H1 (cell line): ENCODE measurements around the gene NEURL1B. TPM values are rescaled to one million over a fixed set of nuclear protein-coding genes. Genes with fewer than 3 reads are reported as not detected.

ENCODE experiments used
- CTCF ChIA-PET: fragments of 300-600 bp; sonication (Branson Sonifier 250); formaldehyde crosslinking; loops from one replicate; lab custom pipeline; 2021; ENCODE audit not compliant: partially characterized antibody; lab: Charles Lee
- POLR2A ChIA-PET: fragments of 300-600 bp; sonication (Branson Sonifier 250); formaldehyde crosslinking; loops from one replicate; lab custom pipeline; 2021; ENCODE audit warnings: inconsistent platforms; ENCODE audit not compliant: partially characterized antibody; lab: Charles Lee
- DNase-seq, 2 experiments: peaks; one replicate each; pipeline versions ENCODE4 v3.0.0 to v3.0.0-alpha.2; 2010 to 2022; ENCODE audit warnings: low spot score in 2 of 2, low read depth in 1 of 2, mixed read lengths in 1 of 2
- FAIRE-seq: peaks from 2 replicates; lab custom pipeline; 2011; peaks lifted over from hg19 to GRCh38; lab: Jason Lieb, UNC
- H2AFZ ChIP-seq: 2 replicates; pipeline ENCODE4 v1.8.1; 2012; ENCODE audit warnings: low read length, inconsistent platforms
- H2AK5ac ChIP-seq: 2 replicates; pipeline ENCODE4 v1.6.1; 2013; ENCODE audit warnings: low read depth, low read length
- H2BK120ac ChIP-seq: replicated peaks from 2 replicates; pipeline ENCODE3; 2013; ENCODE audit warnings: low read depth, low read length, inconsistent platforms
- H2BK12ac ChIP-seq: 2 replicates; pipeline ENCODE4 v1.6.1; 2013; ENCODE audit warnings: low read depth, low read length
- H2BK15ac ChIP-seq: 2 replicates; pipeline ENCODE4 v1.6.1; 2013; ENCODE audit warnings: low read length
- H2BK20ac ChIP-seq: 2 replicates; pipeline ENCODE4 v1.6.1; 2013; ENCODE audit warnings: low read length
- H2BK5ac ChIP-seq: 2 replicates; pipeline ENCODE4 v1.6.1; 2013; ENCODE audit warnings: low read depth, low read length
- H3K14ac ChIP-seq: 2 replicates; pipeline ENCODE4 v1.6.1; 2013; ENCODE audit warnings: inconsistent platforms; ENCODE audit not compliant: insufficient read length
- H3K18ac ChIP-seq: 2 replicates; pipeline ENCODE4 v1.6.1; 2013; ENCODE audit warnings: low read length; ENCODE audit errors: extremely low read depth
- H3K23ac ChIP-seq: 2 replicates; pipeline ENCODE4 v1.6.1; 2013; ENCODE audit warnings: inconsistent platforms; ENCODE audit not compliant: insufficient read length
- H3K23me2 ChIP-seq: 2 replicates; pipeline ENCODE4 v1.6.1; 2013; ENCODE audit warnings: low read depth, low read length
- H3K27ac ChIP-seq: 2 replicates; pipeline ENCODE4 v1.6.1; 2011; ENCODE audit warnings: low read depth, low read length, inconsistent platforms
- H3K27me3 ChIP-seq, 4 experiments: replicated peaks in 1 of 4; 1 replicate in 1 of 4; 2 replicates in 3 of 4; pipeline versions ENCODE4 v1.6.1 to v1.8.1; 2011 to 2013; ENCODE audit warnings: low read length in 3 of 4, mild to moderate bottlenecking in 3 of 4, inconsistent platforms in 2 of 4, mixed read lengths in 2 of 4, moderate library complexity in 1 of 4; ENCODE audit not compliant: control insufficient read depth in 3 of 4, insufficient read depth in 3 of 4; ENCODE audit errors: extremely low read depth in 1 of 4
- H3K36me3 ChIP-seq, 4 experiments: 2 replicates each; pipeline versions ENCODE4 v1.6.1 to v1.8.1; 2011 to 2013; ENCODE audit warnings: mild to moderate bottlenecking in 4 of 4, low read length in 3 of 4, moderate library complexity in 2 of 4, control low read depth in 1 of 4, inconsistent platforms in 1 of 4; ENCODE audit not compliant: insufficient read depth in 4 of 4, control insufficient read depth in 2 of 4
- H3K4ac ChIP-seq: replicated peaks from 2 replicates; pipeline ENCODE3; 2013; ENCODE audit warnings: low read length, low read depth, mixed read lengths, inconsistent platforms; ENCODE audit not compliant: insufficient read length
- H3K4me1 ChIP-seq, 4 experiments: replicated peaks in 1 of 4; 1 replicate in 1 of 4; 2 replicates in 3 of 4; pipeline versions ENCODE4 v1.6.1 to v1.8.1; 2011 to 2013; ENCODE audit warnings: low read length in 3 of 4, inconsistent platforms in 2 of 4, mixed read lengths in 1 of 4; ENCODE audit not compliant: insufficient read depth in 4 of 4, control insufficient read depth in 3 of 4
- H3K4me2 ChIP-seq, 2 experiments: 2 replicates each; pipeline versions ENCODE4 v1.6.1 to v1.8.1; 2011 to 2013; ENCODE audit warnings: low read depth in 2 of 2, low read length in 2 of 2, control low read depth in 1 of 2, inconsistent platforms in 1 of 2, mild to moderate bottlenecking in 1 of 2; ENCODE audit not compliant: insufficient read depth in 1 of 2
- H3K4me3 ChIP-seq, 4 experiments: fragments of 200-600, 300-600 bp in 1 of 4; sonication (generic), shearing (Covaris generic), sonication (Bioruptor Twin) in 1 of 4; 2 replicates each; pipeline versions ENCODE4 v1.5.1 to v1.8.1; 2011 to 2016; ENCODE audit warnings: low read length in 4 of 4, low read depth in 3 of 4, control low read depth in 2 of 4, inconsistent platforms in 2 of 4, mild to moderate bottlenecking in 2 of 4, mixed read lengths in 1 of 4, moderate library complexity in 1 of 4; ENCODE audit not compliant: insufficient read depth in 2 of 4; ENCODE audit errors: extremely low read depth in 1 of 4
- H3K56ac ChIP-seq: replicated peaks from 2 replicates; pipeline ENCODE3; 2013; ENCODE audit warnings: low read depth, mild to moderate bottlenecking, mixed read lengths, low read length, inconsistent platforms; ENCODE audit not compliant: insufficient read length
- H3K79me1 ChIP-seq: 2 replicates; pipeline ENCODE4 v1.6.1; 2013; ENCODE audit warnings: low read depth, low read length, control low read depth
- H3K79me2 ChIP-seq, 2 experiments: 2 replicates each; pipeline versions ENCODE4 v1.6.1 to v1.8.1; 2012 to 2013; ENCODE audit warnings: low read length in 2 of 2, mild to moderate bottlenecking in 2 of 2, inconsistent platforms in 1 of 2; ENCODE audit not compliant: insufficient read depth in 2 of 2, control insufficient read depth in 1 of 2
- H3K9ac ChIP-seq, 4 experiments: replicated peaks in 1 of 4; 1 replicate in 1 of 4; 2 replicates in 3 of 4; pipeline versions ENCODE4 v1.6.1 to v1.8.1; 2011 to 2013; ENCODE audit warnings: low read depth in 3 of 4, low read length in 3 of 4, control low read depth in 2 of 4, mild to moderate bottlenecking in 2 of 4, moderate library complexity in 2 of 4, inconsistent platforms in 1 of 4; ENCODE audit errors: extremely low read depth in 1 of 4
- H3K9me3 ChIP-seq, 2 experiments: 2 replicates each; pipeline versions ENCODE4 v1.6.1 to v1.8.1; 2012 to 2013; ENCODE audit warnings: mild to moderate bottlenecking in 2 of 2, moderate library complexity in 2 of 2, control low read depth in 1 of 2, inconsistent platforms in 1 of 2, low read depth in 1 of 2, low read length in 1 of 2, mixed read lengths in 1 of 2; ENCODE audit not compliant: insufficient read depth in 2 of 2
- H4K20me1 ChIP-seq, 2 experiments: replicated peaks in 1 of 2; 2 replicates each; pipeline versions ENCODE3 to v1.8.1; 2011 to 2013; ENCODE audit warnings: inconsistent platforms in 2 of 2, low read length in 2 of 2, mild to moderate bottlenecking in 1 of 2; ENCODE audit not compliant: insufficient read depth in 2 of 2, control insufficient read depth in 1 of 2
- H4K5ac ChIP-seq: 2 replicates; pipeline ENCODE4 v1.6.1; 2013; ENCODE audit warnings: low read length, low read depth, mixed read lengths, inconsistent platforms; ENCODE audit not compliant: insufficient read length
- H4K8ac ChIP-seq: 2 replicates; pipeline ENCODE4 v1.8.0; 2013; ENCODE audit warnings: mild to moderate bottlenecking, moderate library complexity, low read length, inconsistent platforms; ENCODE audit not compliant: insufficient read depth; ENCODE audit errors: extremely low read depth
- H4K91ac ChIP-seq: replicated peaks from 2 replicates; pipeline ENCODE3; 2013; ENCODE audit warnings: low read length, mixed read lengths, inconsistent platforms; ENCODE audit not compliant: insufficient read length
- ATF2 ChIP-seq: IDR thresholded peaks from 2 replicates; pipeline ENCODE4 v1.6.1; 2012; ENCODE audit warnings: low read length, inconsistent platforms
- CHD2 ChIP-seq: IDR thresholded peaks from 2 replicates; pipeline ENCODE4 v1.6.1; 2012; ENCODE audit warnings: low read length, improper control_type of control experiment
- CREB1 ChIP-seq: IDR thresholded peaks from 2 replicates; pipeline ENCODE4 v1.6.1; 2012; ENCODE audit warnings: inconsistent platforms
- E2F6 ChIP-seq: IDR thresholded peaks from 2 replicates; pipeline ENCODE4 v1.6.1; 2012; ENCODE audit warnings: inconsistent platforms
- EGR1 ChIP-seq: IDR thresholded peaks from 2 replicates; pipeline ENCODE4 v1.6.1; 2011; ENCODE audit warnings: low read depth, low read length, borderline replicate concordance
- JUN ChIP-seq: IDR thresholded peaks from 2 replicates; pipeline ENCODE4 v1.6.1; 2011; ENCODE audit warnings: low read depth, mild to moderate bottlenecking, improper control_type of control experiment, low read length
- POLR2A ChIP-seq, 2 experiments: IDR thresholded peaks; 1 replicate in 1 of 2; 2 replicates in 1 of 2; pipeline ENCODE4 v1.6.1; 2011; ENCODE audit warnings: low read depth in 2 of 2, low read length in 2 of 2, mild to moderate bottlenecking in 2 of 2; ENCODE audit errors: control extremely low read depth in 1 of 2
- SIX5 ChIP-seq: IDR thresholded peaks from 2 replicates; pipeline ENCODE4 v1.6.1; 2011; ENCODE audit warnings: mild to moderate bottlenecking, low read depth, low read length
- SP1 ChIP-seq: IDR thresholded peaks from 2 replicates; pipeline ENCODE4 v1.6.1; 2011; ENCODE audit warnings: low read depth, low read length
- SUZ12 ChIP-seq: fragments of 200-600 bp; sonication (generic); IDR thresholded peaks from 2 replicates; pipeline ENCODE4 v1.6.1; 2012; ENCODE audit warnings: mild to moderate bottlenecking, inconsistent platforms, low read length, moderate library complexity, mixed read lengths
- TAF1 ChIP-seq: IDR thresholded peaks from 2 replicates; pipeline ENCODE4 v1.6.1; 2011; ENCODE audit warnings: mild to moderate bottlenecking, low read depth, low read length
- WGBS, 2 experiments: shearing (Covaris generic) in 1 of 2; methylation state at CpG; one replicate each; pipeline versions ENCODE4 v1.1.6 to v1.1.7; 2013 to 2015; ENCODE audit warnings: low lambda C conversion rate in 2 of 2, mixed read lengths in 2 of 2, inconsistent platforms in 1 of 2, low coverage in 1 of 2, missing lambda C conversion rate in 1 of 2; ENCODE audit not compliant: insufficient replicate concordance in 2 of 2, insufficient coverage in 1 of 2, insufficient read length in 1 of 2; ENCODE audit errors: extremely low coverage in 1 of 2, missing lambda C conversion rate in 1 of 2; 5-methylcytosine and 5-hydroxymethylcytosine counted together
- polyA plus RNA-seq, 7 experiments: library from polyadenylated mRNA; depleted of rRNA in 3 of 7; stranded (reverse) in 5 of 7; unstranded in 2 of 7; fragments of >200 nt in 5 of 7; fragments of 200-250 nt in 2 of 7; gene quantifications; 1 replicate in 5 of 7; 2 replicates in 1 of 7; 4 replicates in 1 of 7; pipeline versions ENCODE4 v1.2.1 to v1.2.3, GENCODE V29; 2011 to 2013; ENCODE audit warnings: missing spikeins in 2 of 7, mixed read lengths in 2 of 7
- total RNA-seq: library from RNA; stranded (reverse); fragmentation: NEBNext Ultra II Directional; extraction: Animal tissue kit (Norgen Biotek cat#: 25700); gene quantifications from 2 replicates; pipeline ENCODE4 v1.2.1, GENCODE V29; 2021
- TF ChIP-seq, protein P1 (sequence below): IDR thresholded peaks from 2 replicates; pipeline ENCODE4 v1.6.1; 2011; ENCODE audit warnings: low read depth, mild to moderate bottlenecking, low read length; ENCODE audit not compliant: insufficient read depth

NEURL1B gene
- total and polyA plus RNA-seq, 2 of the 8 experiments (the other 6 are each of a cell fraction or from before 2014, with no cell fraction given): 3.3 to 6.1 TPM

- Histone ChIP-seq H2AFZ (no peak overlapping the region), H2BK20ac (peak overlapping the region; percentile 55; the same call in 1 of the 2 replicates), H4K5ac (no peak overlapping the region), H2BK5ac (no peak overlapping the region), H2BK120ac (no peak overlapping the region), H3K36me3 (no peaks in the 10 kb centered on the region), H2BK12ac (peak overlapping the region; percentile 35; the same call in 1 of the 2 replicates), H3K23ac (no peak overlapping the region), H3K79me1 (no peaks in the 10 kb centered on the region), H3K27ac (no peak overlapping the region), H3K9me3 (no peaks in the 10 kb centered on the region), H3K56ac (no peak overlapping the region), H3K4me2 (no peak overlapping the region), H3K14ac (no peak overlapping the region), H3K4ac (no peak overlapping the region), H3K9ac (no peak overlapping the region), H2BK15ac (no peak overlapping the region; the same call in 1 of the 2 replicates), H3K23me2 (peaks cover 2% of the 10 kb centered on the region; the same call in 1 of the 2 replicates), H2AK5ac (peak overlapping the region; percentile 53; the same call in 1 of the 2 replicates), H3K27me3 (peaks cover 0 to 2% (median 0%) of the 10 kb centered on the region in 4 experiments; a peak in 3 of 7 replicates), H3K4me3 (no peak overlapping the region), H3K79me2 (no peaks in the 10 kb centered on the region), H4K91ac (no peak overlapping the region), H4K20me1 (no peaks in the 10 kb centered on the region), H4K8ac (no peak overlapping the region), H3K18ac (no peak overlapping the region), H3K4me1 (peaks cover 3 to 14% (median 8%) of the 10 kb centered on the region in 4 experiments; a peak in 6 of 7 replicates)
- 85% methylated on average over 4 of the region's 4 CpGs; no CpG with 5 or more reads in 1 of the 2 experiments for WGBS, 2 experiments
- POLR2A ChIA-PET: interaction anchor here (1.2 kb wide), 1 partner anchor 243 kb away, joined by 3 read pairs; no protein-coding TSS in a partner anchor
- CTCF ChIA-PET: interaction anchor here (0.7 to 11.9 kb wide), 8 partner anchors 14 to 241 kb away, joined by 3 to 176 read pairs (median 6); no protein-coding TSS in a partner anchor
- no peak for DNase-seq
- FAIRE-seq: no peak
- TF ChIP-seq, protein P1, sequence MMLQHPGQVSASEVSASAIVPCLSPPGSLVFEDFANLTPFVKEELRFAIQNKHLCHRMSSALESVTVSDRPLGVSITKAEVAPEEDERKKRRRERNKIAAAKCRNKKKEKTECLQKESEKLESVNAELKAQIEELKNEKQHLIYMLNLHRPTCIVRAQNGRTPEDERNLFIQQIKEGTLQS: no peak
- TF ChIP-seq ATF2 (no peak), TAF1 (no peak), EGR1 (no peak), CREB1 (no peak), SP1 (no peak), SUZ12 (no peak), SIX5 (no peak), E2F6 (no peak), JUN (no peak), CHD2 (no peak), POLR2A (IDR thresholded peaks at IDR 0.05; ENCODE audit: control extremely low read depth in 1 of 2, low read depth in 2 of 2, low read length in 2 of 2) (no peak)
These were observed 53.0 kb downstream of the NEURL1B start for GRCh38 chr5:172694061-172694460.
